Measurements from ENCODE around the gene CHST14. TPM values are rescaled to one million over a fixed set of nuclear protein-coding genes. Genes with fewer than 3 reads are reported as not detected.

CHST14 gene
- total RNA-seq, 1 experiment from 2014 or later = 15.2 TPM

DNA sequence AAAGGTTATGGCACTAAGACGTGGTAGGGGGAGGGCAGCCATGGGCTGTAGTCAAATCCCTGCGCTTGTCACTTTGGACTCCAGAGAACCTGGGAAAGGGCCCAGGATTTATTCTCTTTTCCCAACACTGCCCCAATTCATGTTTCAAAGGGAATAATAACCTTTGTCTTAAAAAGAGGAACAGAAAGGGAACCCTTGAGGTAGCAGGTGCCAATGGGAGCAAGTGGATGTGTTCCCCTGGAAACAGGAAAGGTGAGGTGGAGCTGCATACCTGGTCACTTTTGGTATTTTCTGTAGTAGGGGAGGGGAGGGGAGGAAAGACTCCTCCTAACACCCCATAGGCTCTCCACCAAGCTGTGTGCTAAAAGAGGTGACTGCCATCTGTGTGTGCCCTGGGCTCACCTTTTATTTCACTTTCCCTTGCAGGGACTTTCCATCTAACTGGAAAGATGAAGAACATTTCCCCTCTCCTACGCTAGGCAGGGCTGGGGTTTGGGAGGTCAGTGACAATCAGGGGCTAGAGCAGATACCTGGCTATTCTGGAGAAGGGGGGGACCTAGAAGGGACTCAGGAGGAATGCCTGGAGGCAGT lies 6.1 kb upstream of the CHST14 start:
- H3K4me3 ChIP-seq (ENCODE audit: insufficient read depth, low read depth, low read length) = no peak overlapping the region
- DNase-seq = no peak
- H3K27me3 ChIP-seq (ENCODE audit: control insufficient read depth, insufficient read depth, low read length) = no peaks in the 10 kb centered on the region
- peaks cover 42% of the 10 kb centered on the region for H3K36me3 ChIP-seq (replicated peaks; ENCODE audit: control insufficient read depth, insufficient read depth, low read length)

DNA sequence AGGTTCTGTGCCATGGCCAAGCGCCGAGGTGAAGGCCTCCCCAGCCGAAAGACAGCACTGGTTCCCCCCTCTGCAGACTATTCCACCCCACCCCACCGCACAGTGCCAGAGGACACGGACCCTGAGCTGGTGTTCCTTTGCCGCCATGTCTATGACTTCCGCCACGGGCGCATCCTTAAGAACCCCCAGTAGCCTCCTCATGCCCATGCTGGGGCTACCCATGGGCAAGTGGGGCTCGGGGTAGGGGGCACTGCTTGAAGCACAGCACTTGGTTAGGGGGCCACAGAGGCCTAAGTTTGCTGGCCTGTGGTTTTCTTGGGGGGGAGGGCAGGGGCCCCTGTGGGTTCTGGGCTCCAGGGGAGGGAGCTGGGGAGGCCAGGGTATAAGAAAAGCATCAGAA lies 4.8 kb upstream of the CHST14 start:
- Histone ChIP-seq H3K36me3 (replicated peaks; ENCODE audit: control insufficient read depth, insufficient read depth, low read length) (peaks cover 42% of the 10 kb centered on the region), H3K27me3 (ENCODE audit: control insufficient read depth, insufficient read depth, low read length) (no peaks in the 10 kb centered on the region), H3K4me3 (ENCODE audit: insufficient read depth, low read depth, low read length) (no peak overlapping the region)
- no peak for DNase-seq

- Histone ChIP-seq H3K36me3 (replicated peaks; ENCODE audit: control insufficient read depth, insufficient read depth, low read length) (peaks cover 41% of the 10 kb centered on the region), H3K4me3 (ENCODE audit: insufficient read depth, low read depth, low read length) (no peak overlapping the region), H3K27me3 (ENCODE audit: control insufficient read depth, insufficient read depth, low read length) (no peaks in the 10 kb centered on the region)
- no peak for DNase-seq
Measured at GRCh38 chr15:40466426-40467260, 4.1 kb upstream of the CHST14 start.

GRCh38 chr15:40467261-40467615 lies 3.5 kb upstream of the CHST14 start:
- no peak overlapping the region for H3K4me3 ChIP-seq (ENCODE audit: insufficient read depth, low read depth, low read length)
- H3K36me3 ChIP-seq (replicated peaks; ENCODE audit: control insufficient read depth, insufficient read depth, low read length) = peaks cover 39% of the 10 kb centered on the region
- no peak for DNase-seq
- peaks cover 2% of the 10 kb centered on the region; the same call in 1 of the 2 replicates for H3K27me3 ChIP-seq (ENCODE audit: control insufficient read depth, insufficient read depth, low read length)

GRCh38 chr15:40468898-40469331 lies 1.9 kb upstream of the CHST14 start:
- Histone ChIP-seq H3K4me3 (ENCODE audit: insufficient read depth, low read depth, low read length) (no peak overlapping the region), H3K36me3 (replicated peaks; ENCODE audit: control insufficient read depth, insufficient read depth, low read length) (peaks cover 31% of the 10 kb centered on the region), H3K27me3 (ENCODE audit: control insufficient read depth, insufficient read depth, low read length) (peaks cover 2% of the 10 kb centered on the region; the same call in 1 of the 2 replicates)
- peak; percentile 47 for DNase-seq

- DNase-seq = peak; percentile 52
- H3K27me3 ChIP-seq (ENCODE audit: control insufficient read depth, insufficient read depth, low read length) = peaks cover 2% of the 10 kb centered on the region; the same call in 1 of the 2 replicates
- H3K36me3 ChIP-seq (replicated peaks; ENCODE audit: control insufficient read depth, insufficient read depth, low read length) = peaks cover 23% of the 10 kb centered on the region
- H3K4me3 ChIP-seq (ENCODE audit: insufficient read depth, low read depth, low read length) = peak overlapping the region; percentile 56; the same call in 1 of the 2 replicates
Measured at GRCh38 chr15:40469776-40470390, 901 bp upstream of the CHST14 start.

DNA sequence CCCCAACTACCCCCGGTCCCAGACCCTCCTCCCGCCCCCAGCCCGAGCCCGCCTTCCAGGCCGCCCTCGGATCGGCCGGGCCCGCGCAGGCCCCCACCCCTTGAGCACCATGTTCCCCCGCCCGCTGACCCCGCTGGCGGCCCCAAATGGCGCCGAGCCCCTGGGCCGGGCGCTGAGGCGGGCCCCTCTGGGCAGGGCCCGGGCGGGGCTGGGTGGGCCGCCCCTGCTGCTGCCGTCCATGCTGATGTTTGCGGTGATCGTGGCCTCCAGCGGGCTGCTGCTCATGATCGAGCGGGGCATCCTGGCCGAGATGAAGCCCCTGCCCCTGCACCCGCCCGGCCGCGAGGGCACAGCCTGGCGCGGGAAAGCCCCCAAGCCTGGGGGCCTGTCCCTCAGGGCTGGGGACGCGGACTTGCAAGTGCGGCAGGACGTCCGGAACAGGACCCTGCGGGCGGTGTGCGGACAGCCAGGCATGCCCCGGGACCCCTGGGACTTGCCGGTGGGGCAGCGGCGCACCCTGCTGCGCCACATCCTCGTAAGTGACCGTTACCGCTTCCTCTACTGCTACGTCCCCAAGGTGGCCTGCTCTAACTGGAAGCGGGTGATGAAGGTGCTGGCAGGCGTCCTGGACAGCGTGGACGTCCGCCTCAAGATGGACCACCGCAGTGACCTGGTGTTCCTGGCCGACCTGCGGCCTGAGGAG lies 472 bp downstream of the CHST14 start:
- peaks cover 14% of the 10 kb centered on the region for H3K36me3 ChIP-seq (replicated peaks; ENCODE audit: control insufficient read depth, insufficient read depth, low read length)
- peaks cover 2% of the 10 kb centered on the region; the same call in 1 of the 2 replicates for H3K27me3 ChIP-seq (ENCODE audit: control insufficient read depth, insufficient read depth, low read length)
- peak overlapping the region; percentile 78 for H3K4me3 ChIP-seq (ENCODE audit: insufficient read depth, low read depth, low read length)
- DNase-seq = no peak

GRCh38 chr15:40471808-40472150 lies 995 bp downstream of the CHST14 start:
- DNase-seq = peak; percentile 82
- Histone ChIP-seq H3K27me3 (ENCODE audit: control insufficient read depth, insufficient read depth, low read length) (peaks cover 2% of the 10 kb centered on the region; the same call in 1 of the 2 replicates), H3K36me3 (replicated peaks; ENCODE audit: control insufficient read depth, insufficient read depth, low read length) (peaks cover 10% of the 10 kb centered on the region), H3K4me3 (ENCODE audit: insufficient read depth, low read depth, low read length) (peak overlapping the region; percentile 78)

GRCh38 chr15:40472171-40472727 lies 1.5 kb downstream of the CHST14 start:
- Histone ChIP-seq H3K36me3 (replicated peaks; ENCODE audit: control insufficient read depth, insufficient read depth, low read length) (peaks cover 7% of the 10 kb centered on the region), H3K4me3 (ENCODE audit: insufficient read depth, low read depth, low read length) (peak overlapping the region; percentile 78; the same call in 1 of the 2 replicates), H3K27me3 (ENCODE audit: control insufficient read depth, insufficient read depth, low read length) (peaks cover 2% of the 10 kb centered on the region; the same call in 1 of the 2 replicates)
- no peak for DNase-seq

DNA sequence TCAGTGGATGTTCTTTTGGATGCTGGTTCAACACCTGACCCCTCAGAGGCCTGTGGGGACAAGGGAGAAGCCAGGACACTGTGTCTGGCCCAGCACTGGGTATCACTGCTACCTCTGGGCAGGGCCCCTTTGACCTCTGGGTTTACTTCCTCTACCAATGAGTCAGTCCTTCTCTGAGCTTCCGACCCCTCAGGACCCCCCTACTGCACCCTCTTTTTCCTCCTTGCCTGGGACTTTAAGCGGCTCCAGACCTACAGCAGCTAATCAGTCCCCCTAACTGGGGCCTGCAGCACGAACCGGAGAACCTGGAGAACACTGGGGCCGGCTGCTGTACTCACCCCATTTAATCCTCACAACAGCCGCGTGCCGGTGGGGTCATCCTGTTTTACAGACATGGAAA lies 3.8 kb downstream of the CHST14 start:
- Histone ChIP-seq H3K36me3 (replicated peaks; ENCODE audit: control insufficient read depth, insufficient read depth, low read length) (peaks cover 2% of the 10 kb centered on the region), H3K27me3 (ENCODE audit: control insufficient read depth, insufficient read depth, low read length) (peaks cover 2% of the 10 kb centered on the region; the same call in 1 of the 2 replicates), H3K4me3 (ENCODE audit: insufficient read depth, low read depth, low read length) (no peak overlapping the region)
- peak; percentile 38 for DNase-seq

DNA sequence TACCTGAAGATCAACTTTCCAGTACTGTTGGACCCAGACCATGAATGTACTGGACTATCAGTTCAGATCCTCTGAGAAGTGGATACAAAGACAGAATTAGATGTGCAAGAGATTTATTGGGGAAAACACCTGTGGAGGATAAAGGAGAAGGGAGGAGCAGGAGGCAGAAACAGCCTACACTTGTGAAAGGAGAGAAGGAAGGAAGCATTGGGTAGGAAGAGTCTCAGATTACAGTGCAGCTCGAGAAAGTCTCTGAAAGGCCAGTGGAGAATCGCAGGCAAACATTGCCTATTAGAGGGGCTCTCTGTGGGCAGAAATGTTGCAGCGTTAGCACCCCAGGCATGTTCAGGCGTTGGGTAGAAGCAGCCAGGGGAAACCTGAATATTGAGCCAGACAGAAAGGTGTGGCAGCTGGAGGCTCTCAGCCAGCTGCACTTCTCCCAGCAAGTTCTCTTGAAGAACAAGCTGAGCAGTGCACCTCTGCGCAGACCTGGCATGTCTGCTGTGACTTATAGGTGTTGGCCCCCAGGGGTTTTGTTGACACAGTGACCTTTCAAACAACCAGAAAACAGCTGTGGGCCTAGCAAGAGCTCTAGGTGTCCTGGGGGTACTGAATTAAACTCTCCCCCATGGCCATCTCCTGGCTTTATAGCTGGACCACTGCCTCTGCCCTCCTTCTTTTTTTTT lies 7.0 kb downstream of the CHST14 start:
- peak; percentile 57 for DNase-seq

DNA sequence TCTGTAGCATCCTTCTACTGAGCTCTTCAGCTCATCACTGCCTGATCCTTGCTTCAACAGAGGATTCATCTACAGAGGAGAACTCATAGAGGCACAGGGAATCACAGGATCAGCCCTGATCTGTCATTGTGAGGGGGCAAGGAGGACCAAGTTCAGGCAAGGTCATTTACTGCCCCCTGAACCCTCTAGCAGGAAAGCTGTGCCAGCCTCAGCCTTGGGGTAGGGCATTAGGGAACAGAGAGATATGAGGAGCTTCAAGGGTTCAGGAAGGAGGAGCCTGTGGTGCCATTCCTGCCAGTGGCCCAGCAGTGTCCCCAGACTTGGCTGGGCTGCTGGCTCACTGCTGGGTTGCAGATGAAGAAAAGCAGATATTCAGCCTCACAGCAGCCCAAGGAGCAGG lies 8.2 kb downstream of the CHST14 start:
- H3K27me3 ChIP-seq (ENCODE audit: control insufficient read depth, insufficient read depth, low read length) = no peaks in the 10 kb centered on the region
- no peak for DNase-seq
- H3K4me3 ChIP-seq (ENCODE audit: insufficient read depth, low read depth, low read length) = no peak overlapping the region
- no peaks in the 10 kb centered on the region for H3K36me3 ChIP-seq (replicated peaks; ENCODE audit: control insufficient read depth, insufficient read depth, low read length)

More for the DNA sequence above, 7.0 kb downstream of the CHST14 start:
- H3K27me3 ChIP-seq (ENCODE audit: control insufficient read depth, insufficient read depth, low read length) = no peaks in the 10 kb centered on the region
- no peaks in the 10 kb centered on the region; the same call in 1 of the 2 replicates for H3K36me3 ChIP-seq (replicated peaks; ENCODE audit: control insufficient read depth, insufficient read depth, low read length)
- H3K4me3 ChIP-seq (ENCODE audit: insufficient read depth, low read depth, low read length) = no peak overlapping the region

DNA sequence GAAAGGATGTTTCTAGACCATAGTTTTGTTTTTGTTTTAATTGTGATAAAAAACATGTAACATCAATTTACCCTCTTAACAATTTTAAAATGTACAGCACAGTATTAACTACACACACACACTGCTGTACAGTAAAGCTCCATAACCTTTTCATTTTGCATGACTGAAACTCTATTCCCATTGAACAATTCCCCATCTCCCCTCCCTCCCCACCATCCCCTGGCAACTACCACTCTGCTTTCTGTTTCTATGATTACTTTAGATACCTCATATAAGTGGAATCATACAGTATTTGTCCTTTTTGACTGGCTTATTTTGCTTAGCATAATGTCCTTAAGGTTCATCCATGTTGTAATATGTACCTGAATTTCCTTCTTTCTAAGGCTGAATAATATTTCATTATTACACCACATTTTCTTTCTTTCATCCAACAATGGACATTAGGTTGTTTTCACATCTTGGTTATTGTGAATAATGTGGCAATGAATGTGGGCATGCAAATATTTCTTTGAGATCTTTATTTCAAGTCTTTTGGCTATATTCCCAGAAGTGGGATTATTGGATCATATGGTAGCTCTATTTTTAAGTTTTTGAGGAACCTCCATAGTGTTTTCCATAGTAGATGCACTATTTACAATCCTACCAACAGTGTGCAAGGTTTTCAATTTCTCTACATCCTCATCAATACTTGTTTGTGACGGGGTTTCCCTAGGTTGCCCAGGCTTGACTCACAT lies 10.7 kb downstream of the CHST14 start:
- no peaks in the 10 kb centered on the region; the same call in 1 of the 2 replicates for H3K27me3 ChIP-seq (ENCODE audit: control insufficient read depth, insufficient read depth, low read length)
- no peak overlapping the region for H3K4me3 ChIP-seq (ENCODE audit: insufficient read depth, low read depth, low read length)
- H3K36me3 ChIP-seq (replicated peaks; ENCODE audit: control insufficient read depth, insufficient read depth, low read length) = no peaks in the 10 kb centered on the region

More for the DNA sequence above, 10.7 kb downstream of the CHST14 start:
- DNase-seq = no peak

Data from H7 (cell line).